Pons (tissue), 1 donor: Measurements from ENCODE around the gene SLC2A6.

Source experiments
- DNase-seq: peaks from one replicate; pipeline ENCODE4 v3.0.0-alpha.2; 2016; ENCODE audit warnings: low spot score

Gene SLC2A6

GRCh38 chr9:133496861-133497842 lies 18.3 kb upstream of the SLC2A6 start:
- no peak for DNase-seq

GRCh38 chr9:133495327-133496293 lies 16.7 kb upstream of the SLC2A6 start:
- no peak for DNase-seq

- DNase-seq, result no peak
Observed at GRCh38 chr9:133494636-133495326, 15.9 kb upstream of the SLC2A6 start.

- no peak for DNase-seq
Observed at GRCh38 chr9:133493845-133494540, 15.1 kb upstream of the SLC2A6 start.

- DNase-seq, result no peak
Observed at GRCh38 chr9:133493428-133493827, 14.5 kb upstream of the SLC2A6 start.

GRCh38 chr9:133492061-133493021 lies 13.4 kb upstream of the SLC2A6 start:
- no peak for DNase-seq

- DNase-seq, result no peak
Observed at GRCh38 chr9:133491656-133491925, 12.7 kb upstream of the SLC2A6 start.

- no peak for DNase-seq
Observed at GRCh38 chr9:133490865-133491655, 12.2 kb upstream of the SLC2A6 start.

GRCh38 chr9:133490201-133490681 lies 11.3 kb upstream of the SLC2A6 start:
- DNase-seq, result no peak

GRCh38 chr9:133489253-133490190 lies 10.6 kb upstream of the SLC2A6 start:
- no peak for DNase-seq

- DNase-seq, result no peak
Observed at GRCh38 chr9:133488686-133489252, 9.9 kb upstream of the SLC2A6 start.

GRCh38 chr9:133487331-133487725 lies 8.4 kb upstream of the SLC2A6 start:
- DNase-seq, result no peak

- no peak for DNase-seq
Observed at GRCh38 chr9:133485531-133486260, 6.8 kb upstream of the SLC2A6 start.

GRCh38 chr9:133484671-133485437 lies 6.0 kb upstream of the SLC2A6 start:
- no peak for DNase-seq

- no peak for DNase-seq
Observed at GRCh38 chr9:133483611-133484010, 4.7 kb upstream of the SLC2A6 start.
